NCI-H69 (cell line): ENCODE measurements around the gene PDPK1.
A peak's percentile ranks its signal among the peaks of the same experiment; 100 is the strongest.

Experiments used
- DNase-seq: peaks from one replicate; lab custom pipeline; 2025; lab: John Stamatoyannopoulos, UW

The PDPK1 gene

DNA sequence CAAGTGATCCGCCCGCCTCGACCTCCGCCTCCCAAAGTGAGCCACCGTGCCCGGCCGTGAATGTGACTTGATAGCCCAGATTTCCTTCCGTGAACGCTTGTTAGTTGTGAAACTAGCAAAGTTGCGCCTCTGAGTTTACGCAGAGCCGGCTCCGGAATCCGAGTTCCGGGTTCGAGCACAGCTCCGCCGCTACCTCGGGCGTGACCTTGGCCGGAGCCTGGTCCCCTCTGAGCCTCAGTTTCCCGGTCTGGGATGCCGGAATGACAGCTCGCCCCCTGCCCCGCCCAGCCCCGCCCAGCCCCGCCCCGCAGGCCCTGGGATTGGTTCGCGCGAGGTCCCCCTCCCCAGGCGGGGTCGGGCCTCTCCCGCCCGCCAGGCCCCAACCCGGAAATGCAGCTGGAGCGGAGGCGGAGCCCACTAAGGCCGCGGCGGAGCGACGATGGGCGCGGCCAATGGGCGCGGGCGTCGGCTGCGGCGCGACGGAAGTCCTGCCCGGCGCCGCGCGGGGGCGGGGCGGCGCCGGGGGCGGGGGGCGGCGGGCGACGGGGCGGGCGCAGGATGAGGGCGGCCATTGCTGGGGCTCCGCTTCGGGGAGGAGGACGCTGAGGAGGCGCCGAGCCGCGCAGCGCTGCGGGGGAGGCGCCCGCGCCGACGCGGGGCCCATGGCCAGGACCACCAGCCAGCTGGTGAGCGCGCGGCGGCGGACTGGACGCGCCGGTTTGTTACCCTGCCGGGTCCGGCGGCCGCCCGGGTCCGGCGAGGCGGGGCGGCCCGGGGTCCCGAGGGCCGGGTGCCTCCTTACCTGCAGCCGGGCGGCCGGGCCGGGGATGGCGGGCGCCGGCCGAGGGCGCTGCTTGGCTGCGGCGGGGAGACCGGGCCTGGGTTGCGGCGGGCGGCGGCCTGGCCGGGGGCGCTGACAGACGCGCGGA is at the start of gene PDPK1:
Gene PDPK1 (plus strand): TSS at position 571 of the 929 bp plus-strand sequence. CDS start 92 bp downstream, at position 663.
- peak; percentile 99 for DNase-seq

DNA sequence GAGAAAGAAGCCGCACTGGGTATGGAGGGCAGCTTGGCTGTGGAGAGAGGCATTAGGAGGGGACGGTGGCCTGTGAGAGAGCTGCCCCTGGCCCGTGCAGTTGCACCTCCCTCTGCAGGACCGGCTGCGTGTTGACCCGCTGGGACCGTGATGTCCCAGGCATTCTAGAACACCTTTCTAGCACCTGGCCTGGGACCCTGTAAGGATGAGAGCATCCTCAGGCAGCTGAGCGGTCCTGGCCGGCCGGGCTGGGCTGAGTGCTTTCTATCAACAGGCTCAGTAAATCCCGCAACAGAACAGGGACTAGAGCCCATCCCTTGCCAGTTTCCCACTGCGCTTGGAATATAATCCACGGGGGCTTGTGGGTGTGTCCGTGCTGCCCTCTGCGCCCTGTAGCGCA is 48.2 kb upstream of the PDPK1 start:
- no peak for DNase-seq

DNA sequence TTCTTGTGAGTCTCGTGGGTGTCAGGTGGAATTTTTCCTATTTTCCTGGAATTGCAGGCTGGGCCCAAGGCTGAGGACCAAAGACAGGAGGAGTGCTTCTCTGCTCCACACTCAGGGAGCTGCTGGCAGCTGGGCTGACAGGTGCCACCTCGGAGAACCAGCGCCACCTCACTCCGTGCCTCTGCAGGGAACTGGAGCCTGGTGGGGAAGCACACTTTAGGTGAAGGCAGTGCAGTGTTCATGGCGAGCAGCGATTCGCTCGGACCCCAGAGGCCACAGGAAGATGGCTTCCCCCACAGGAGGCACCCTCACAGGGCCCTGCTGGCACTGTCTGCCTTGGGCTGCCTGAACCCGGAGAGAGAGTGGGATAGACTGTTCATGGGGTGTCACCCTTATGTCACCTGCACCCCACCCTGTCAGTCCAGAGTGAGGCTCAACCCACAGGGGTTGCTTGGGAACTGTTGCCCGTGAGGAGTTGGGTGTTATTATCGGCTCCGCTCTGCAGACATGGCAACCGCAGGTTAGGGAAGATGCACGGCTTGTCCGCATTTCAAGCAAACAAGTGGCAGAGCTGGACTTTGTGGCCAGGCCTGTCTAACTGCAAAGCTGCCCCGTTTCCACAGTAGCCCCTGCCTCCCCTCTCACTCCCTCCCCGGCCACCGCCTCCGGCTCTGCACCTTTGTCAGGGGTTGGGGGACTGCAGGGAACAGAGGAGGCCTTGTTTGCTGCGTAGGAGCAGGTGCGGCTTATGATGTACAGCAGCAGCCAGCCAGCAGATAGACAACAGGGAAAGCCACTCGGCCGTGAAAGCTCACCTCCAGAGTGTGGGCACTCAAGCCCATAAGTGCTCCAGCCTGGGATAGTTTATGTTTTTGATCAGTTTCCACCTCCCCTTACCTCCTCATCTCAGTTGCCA is 47.4 kb upstream of the PDPK1 start:
- DNase-seq = no peak

DNA sequence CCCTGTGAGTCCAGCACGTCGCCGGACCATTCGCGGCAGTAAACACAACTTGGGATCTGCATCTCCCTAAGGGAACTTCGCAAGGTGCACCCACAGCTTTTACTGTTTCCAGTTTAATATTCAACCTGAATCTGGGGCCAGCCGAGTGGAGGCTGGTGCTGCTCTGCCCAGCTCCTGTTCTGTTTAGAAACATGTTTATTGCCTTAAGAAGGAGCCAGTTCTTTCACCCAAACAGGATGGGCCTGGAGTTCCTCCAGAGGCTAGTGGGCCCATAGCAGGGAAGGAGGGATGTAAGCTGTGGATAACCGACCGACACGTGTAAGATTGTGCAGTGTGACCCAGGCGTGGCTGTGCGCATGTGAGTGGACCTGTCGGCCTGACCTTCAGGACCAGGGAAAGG is 45.5 kb upstream of the PDPK1 start:
- DNase-seq = no peak

DNA sequence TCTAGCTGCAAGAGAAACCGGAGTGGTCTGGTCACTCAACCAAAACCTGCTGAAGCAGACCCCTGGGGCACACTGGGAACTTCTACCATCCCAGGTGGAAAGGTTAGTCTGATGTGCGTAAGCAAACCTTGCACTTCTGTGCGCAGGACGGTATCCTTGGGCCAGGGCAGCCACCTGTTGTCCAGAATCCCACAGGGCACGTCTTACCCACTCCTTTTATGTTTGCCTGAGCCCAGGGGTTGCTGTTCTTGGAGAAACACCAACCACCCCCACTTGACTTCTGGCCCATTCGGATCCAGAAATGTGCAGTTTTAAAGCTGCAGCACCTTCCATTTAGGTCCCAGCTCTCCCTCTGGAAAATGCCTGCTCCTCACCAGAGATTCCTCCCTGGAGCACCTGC is 44.2 kb upstream of the PDPK1 start:
- no peak for DNase-seq

DNA sequence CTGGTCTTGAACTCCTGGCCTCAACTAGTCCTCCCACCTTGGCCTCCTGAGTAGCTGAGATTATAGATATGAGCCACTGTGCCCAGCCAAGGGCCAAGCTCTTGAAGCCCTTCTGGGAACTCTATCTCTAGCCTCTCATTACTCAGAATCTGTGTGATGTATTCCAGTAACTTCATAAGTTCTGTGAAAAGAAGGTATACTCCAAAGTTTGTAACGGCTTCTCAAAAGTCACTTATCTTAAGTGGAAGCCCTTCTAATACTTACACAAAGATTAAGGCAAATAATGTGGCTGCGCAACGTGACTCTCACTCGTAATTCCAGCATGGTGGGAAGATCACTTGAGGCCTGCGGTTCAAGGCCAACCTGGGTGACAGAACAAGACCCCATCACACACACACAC is 43.2 kb upstream of the PDPK1 start:
- no peak for DNase-seq

DNA sequence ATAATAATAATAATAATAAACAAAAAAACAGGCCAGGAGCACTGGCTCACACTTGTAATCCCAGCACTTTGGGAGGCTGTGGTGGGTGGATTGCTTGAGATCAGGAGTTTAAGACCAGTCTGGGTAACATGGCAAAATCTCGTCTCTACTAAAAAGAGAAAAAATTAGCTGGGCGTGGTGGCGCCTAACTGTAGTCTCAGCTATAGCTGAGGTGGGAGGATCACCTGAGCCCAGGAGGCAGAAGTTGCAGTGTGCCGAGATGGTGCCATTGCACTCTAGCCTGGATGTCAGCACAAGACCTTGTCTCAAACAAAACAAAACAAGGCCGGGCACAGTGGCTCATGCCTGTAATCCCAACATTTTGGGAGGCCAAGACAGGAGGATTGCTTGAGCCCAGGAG is 42.8 kb upstream of the PDPK1 start:
- DNase-seq = no peak

DNA sequence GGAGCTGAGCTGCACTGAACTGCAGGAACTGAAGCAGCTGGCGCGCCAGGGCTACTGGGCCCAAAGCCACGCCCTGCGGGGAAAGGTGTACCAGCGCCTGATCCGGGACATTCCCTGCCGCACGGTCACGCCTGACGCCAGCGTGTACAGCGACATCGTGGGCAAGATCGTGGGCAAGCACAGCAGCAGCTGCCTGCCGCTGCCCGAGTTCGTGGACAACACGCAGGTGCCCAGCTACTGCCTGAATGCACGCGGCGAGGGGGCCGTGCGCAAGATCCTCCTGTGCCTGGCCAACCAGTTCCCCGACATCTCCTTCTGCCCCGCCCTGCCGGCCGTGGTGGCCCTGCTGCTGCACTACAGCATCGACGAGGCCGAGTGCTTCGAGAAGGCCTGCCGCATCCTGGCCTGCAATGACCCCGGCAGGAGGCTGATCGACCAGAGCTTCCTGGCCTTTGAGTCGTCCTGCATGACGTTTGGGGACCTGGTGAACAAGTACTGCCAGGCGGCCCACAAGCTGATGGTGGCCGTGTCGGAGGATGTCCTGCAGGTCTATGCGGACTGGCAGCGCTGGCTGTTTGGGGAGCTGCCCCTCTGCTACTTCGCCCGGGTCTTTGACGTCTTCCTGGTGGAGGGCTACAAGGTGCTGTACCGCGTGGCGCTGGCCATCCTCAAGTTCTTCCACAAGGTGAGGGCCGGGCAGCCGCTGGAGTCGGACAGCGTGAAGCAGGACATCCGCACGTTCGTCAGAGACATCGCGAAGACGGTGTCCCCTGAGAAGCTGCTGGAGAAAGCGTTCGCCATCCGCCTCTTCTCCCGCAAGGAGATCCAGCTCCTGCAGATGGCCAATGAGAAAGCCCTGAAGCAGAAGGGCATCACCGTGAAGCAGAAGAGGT is 41.4 kb upstream of the PDPK1 start:
- DNase-seq = no peak

DNA sequence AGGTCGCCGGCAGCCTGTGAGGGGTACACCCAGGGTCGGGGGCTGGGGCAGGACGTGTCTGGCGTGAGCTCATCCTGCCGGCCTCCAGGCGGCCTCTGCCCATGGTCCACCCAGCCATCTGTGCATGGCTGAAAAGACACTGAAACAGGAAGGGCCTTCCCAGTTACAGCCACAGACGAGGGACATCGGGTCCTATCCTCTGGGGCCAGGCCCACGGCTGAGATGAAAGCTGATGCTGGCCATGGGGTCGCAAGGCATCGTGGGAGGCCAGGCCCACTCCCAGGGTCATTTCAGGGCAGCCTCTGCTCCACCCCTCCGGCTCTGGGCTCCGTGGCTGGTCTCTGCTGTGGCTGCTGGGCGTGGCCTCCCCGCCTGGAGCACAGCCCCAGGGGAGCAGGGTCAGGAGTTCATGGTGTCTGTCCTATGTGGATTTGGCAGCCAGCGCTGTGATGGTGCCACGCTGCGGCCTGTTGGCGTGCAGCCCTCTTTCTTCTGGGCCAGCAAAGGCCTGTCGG is 40.6 kb upstream of the PDPK1 start:
- no peak for DNase-seq

DNA sequence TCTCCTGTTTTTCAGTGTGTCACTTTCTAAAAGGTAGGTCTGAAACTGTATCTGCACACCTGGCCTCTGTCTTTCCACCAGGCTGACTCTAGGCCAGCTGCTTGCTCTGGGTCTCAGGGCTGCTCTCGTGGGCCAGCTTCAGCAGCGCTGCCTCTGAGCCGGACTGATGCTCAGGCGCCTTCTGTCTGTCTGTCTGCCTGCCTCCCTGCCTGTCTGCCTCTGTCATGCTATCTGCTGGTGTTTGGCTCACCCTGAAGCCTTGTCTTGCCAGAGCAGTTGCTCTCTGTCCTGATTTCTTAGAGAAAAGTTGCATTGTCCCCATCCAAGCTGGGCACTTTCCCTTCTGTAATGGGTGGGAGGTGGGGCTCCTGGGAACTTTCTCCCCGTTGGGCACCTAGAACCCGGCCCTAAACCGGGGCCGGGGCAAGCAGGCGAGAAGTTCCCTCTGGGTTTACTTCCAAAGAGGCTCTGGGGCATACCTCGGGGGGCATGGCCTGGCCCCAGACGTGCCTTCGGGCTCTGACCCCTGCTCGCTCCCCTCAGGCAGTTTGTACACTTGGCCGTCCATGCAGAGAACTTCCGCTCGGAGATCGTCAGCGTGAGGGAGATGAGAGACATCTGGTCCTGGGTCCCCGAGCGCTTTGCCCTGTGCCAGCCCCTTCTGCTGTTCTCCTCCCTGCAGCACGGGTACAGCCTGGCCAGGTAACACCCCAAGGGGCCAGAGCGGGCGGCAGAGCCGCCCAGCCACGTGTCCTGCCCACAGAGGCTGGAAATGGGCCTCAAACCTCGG is 39.9 kb upstream of the PDPK1 start:
- no peak for DNase-seq

DNA sequence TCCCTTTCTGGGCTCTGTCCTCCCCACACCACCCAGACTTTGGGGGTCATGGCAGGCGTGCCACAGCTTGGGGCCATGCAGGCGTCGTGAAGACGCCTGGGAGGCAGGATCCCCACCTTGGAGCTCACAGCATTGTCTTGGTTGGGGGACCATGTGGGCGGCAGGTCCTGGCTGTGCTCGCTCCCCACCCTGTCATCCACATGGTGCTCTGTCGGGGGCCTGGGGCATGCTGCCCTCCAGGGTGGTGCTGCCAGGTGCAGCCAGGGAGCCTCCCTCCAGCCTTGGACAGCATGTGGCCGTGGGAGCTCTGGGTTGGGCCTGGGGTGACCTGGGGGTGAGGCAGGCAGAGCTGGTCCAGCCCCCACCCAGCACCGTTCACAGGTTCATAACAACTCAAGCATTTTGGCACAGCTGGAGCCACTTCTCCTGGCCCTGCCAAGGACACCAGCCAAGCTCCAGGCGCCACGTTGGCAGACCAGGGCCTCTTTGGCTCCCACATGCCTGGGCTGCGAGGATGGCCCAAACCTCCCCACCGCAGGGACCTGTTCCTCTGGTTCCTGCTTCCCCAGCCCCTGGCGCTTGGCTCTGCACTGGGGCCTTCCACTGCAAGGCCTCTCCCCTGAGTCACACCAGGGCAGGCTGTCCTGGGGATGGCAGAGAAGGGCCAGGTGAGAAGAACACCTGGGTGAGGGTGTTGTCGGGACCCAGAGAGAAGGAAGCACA is 39.1 kb upstream of the PDPK1 start:
- no peak for DNase-seq

DNA sequence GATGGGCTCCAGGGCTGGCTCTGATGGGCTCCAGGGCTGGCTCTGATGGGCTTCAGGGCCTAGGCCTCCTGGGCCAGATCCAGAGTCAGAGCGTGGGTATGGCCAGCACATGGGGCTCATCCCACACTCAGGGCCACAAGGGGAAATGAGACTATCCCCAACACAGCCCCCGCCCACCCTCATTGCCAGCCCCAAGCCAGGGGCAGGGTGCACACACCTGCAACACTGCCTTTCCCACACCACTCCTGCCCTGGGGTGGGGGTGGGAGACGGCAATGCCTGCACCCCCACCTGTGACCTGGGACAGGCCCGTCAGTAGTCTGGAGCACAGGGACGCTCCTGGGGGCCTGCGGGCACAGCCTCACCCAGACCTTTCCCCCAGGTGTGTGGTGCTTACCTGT is 38.4 kb upstream of the PDPK1 start:
- no peak for DNase-seq

DNA sequence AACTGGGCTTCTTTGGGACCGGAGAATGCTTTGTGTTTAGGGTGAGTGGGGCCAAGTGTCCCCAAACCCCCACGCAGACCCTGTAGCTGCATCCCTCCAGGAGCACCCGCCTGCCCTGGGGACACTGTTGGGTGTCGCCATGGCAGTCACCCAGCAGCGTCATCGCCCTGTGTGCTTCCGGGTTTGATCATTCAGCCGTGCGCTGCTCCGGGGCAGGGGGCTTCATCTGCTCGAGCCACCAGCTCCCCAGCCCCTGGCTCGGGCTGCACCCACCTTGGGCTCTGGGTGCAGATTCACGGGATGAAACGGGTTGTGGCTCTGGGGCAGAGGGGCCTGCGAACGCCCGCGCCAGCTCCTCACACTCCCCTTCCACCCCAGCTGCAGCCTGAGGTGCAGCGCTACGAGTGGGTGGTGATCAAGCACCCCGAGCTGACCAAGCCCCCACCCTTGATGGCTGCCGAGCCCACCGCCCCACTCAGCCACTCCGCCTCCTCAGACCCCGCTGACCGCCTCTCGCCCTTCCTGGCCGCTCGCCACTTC is 37.9 kb upstream of the PDPK1 start:
- no peak for DNase-seq

DNA sequence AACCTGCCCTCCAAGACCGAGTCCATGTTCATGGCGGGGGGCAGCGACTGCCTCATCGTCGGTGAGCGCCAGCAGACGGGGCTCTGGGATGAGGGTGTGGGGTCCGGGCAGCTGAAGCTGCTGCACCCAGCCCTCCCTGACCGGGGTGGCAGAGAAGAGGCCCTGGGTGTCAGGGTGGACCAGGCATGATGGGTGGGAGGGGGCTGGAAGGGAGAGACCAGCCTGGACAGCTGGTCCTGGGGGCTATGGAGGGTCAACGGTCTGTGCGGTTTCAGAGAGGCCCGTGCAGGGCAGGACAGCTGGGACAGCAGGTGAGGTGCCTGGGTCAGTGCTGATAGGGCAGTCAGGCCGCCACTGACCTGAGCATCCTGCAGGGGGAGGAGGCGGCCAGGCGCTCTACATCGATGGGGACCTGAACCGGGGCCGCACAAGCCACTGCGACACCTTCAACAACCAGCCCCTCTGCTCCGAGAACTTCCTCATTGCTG is 37.3 kb upstream of the PDPK1 start:
- no peak for DNase-seq

DNA sequence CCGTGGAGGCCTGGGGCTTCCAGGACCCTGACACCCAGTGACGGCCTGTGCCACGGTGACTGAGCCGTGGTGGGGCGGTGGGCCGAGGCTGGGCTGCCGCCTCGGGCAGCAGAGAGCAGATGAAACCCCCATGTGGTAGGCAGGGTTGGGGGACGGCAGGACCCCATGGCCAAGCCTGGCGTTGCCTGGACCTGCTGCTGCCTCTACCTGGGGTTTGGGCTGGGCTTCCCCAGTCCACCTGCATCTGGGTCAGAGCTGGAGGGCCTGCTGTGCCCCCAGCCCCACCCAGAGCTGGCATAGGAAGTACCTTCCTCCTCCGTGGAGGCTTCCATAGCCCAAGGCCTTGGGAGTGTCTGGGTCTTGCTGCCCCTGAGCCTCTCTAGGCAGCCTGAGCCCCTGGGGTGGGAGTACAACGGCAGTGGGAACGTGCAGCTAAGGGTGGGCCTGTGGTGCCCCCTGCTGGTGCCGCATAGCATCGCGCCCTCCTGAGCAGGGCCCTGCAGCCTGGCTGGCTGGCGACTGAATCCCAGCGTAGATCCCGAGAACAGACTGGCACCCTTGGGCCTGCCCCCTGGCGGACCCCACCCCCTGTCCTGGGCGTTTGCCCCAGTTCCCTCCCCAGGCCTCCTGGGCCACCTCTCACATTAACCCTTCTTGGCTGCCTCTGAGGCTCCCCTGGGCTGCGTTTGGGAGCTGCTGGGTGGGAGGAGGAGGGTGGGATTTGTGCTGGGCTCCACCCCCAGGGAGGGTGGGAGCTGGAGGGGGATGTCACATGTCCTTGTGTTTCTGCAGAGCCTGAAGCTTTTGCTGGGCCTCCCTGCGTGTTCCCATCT is 36.7 kb upstream of the PDPK1 start:
- peak; percentile 85 for DNase-seq

DNA sequence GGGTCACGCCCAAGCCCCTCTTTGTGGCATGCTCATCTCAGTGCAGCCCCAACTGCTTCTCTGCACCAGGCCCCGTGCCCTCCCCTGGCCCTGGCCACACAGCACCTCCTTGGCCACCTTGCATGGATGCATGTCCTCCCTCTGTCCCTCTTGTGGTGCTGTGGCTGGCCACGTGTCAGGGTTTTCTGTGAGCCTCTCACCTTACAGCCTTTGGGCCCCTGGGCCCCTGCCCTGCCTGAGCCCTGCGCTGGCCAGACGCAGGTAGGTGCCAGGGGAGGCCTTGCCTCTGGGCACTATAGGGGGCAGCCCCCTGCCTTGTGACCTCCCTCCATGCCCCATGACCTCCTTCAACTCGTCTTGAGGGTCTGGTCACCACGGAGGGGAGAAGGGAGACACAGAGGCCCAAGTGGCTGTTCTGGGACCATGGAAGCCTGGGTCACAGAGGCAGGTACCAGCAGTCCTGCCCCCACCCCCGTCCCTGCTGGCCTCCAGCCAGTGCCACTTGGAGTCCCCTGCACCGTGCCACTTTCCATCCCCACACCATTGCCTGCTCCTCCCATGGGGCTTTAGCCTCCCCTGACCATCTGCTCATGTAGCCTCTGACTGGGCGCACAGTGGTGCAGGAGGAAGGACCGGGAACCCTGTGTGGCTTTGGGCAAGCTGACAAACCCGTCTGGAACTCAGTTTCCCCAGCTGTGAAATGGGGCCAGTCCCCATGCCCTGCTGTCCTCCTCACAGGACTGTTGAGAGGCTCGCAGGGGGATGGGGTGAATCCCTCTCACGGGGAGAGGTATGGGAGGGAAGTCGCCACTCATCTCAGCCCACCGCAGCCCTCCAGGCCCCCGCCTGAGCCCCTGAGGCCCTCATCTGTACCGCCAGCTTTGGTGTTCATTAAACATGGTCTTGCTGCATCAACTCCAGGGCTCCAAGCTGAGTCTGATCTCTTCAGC is 35.6 kb upstream of the PDPK1 start:
- no peak for DNase-seq

DNA sequence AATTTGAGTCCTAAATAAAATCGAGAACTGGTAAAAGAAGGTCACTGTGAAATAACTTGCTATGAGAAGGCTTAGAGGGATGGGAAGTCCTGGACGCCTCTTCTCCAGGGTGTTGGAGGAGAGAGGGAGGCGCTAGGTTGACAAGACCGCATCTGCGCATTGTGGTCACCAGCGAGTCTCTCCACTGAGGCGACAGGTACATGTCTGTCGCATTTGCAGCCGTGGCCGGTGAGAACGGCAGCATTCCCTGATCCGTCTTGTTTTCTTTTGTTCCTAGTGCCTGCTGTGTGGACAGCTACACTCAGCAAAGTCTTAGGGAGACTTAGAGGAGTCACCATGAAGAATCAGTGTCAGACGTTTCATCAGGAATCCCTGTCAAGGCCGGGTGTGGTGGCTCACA is 32.1 kb upstream of the PDPK1 start:
- DNase-seq = no peak
